Measurements from ENCODE around the gene ARHGAP26. TPM values are rescaled to one million over a fixed set of nuclear protein-coding genes. Genes with fewer than 3 reads are reported as not detected.
A peak's percentile ranks its signal among the peaks of the same experiment; 100 is the strongest.

Gene ARHGAP26
- total RNA-seq, 3 donors from 2014 or later, result 9.1 to 11.7 (median 9.7) TPM

GRCh38 chr5:143041972-143042770 is 272.0 kb downstream of the ARHGAP26 start:
- ATAC-seq (no peak), DNase-seq (no peak)
- H3K9me3 Mint-ChIP-seq, result no peaks in the 10 kb centered on the region
- H3K4me1 Mint-ChIP-seq (ENCODE audit: low read depth), result peaks cover 12% of the 10 kb centered on the region
- H3K4me3 Mint-ChIP-seq, result no peak overlapping the region
- H3K27me3 Mint-ChIP-seq (ENCODE audit: low read depth), result no peaks in the 10 kb centered on the region
- peaks cover 48% of the 10 kb centered on the region for H3K36me3 Mint-ChIP-seq (ENCODE audit: insufficient read depth)

- DNase-seq, result no peak
- H3K27me3 Mint-ChIP-seq (ENCODE audit: low read depth), result no peaks in the 10 kb centered on the region
- no peaks in the 10 kb centered on the region for H3K4me1 Mint-ChIP-seq (ENCODE audit: low read depth)
- ATAC-seq, result no peak
- no peak overlapping the region for H3K4me3 Mint-ChIP-seq
- peaks cover 44% of the 10 kb centered on the region for H3K36me3 Mint-ChIP-seq (ENCODE audit: insufficient read depth)
- H3K9me3 Mint-ChIP-seq, result no peaks in the 10 kb centered on the region
Measured at GRCh38 chr5:143044265-143044664, 274.1 kb downstream of the ARHGAP26 start.

- DNase-seq (no peak), ATAC-seq (no peak)
- Mint-ChIP-seq H3K9me3 (no peaks in the 10 kb centered on the region), H3K4me3 (no peak overlapping the region), H3K36me3 (ENCODE audit: insufficient read depth) (peaks cover 41% of the 10 kb centered on the region), H3K27me3 (ENCODE audit: low read depth) (no peaks in the 10 kb centered on the region), H3K4me1 (ENCODE audit: low read depth) (peaks cover 3% of the 10 kb centered on the region)
Measured at GRCh38 chr5:143045062-143045461, 274.9 kb downstream of the ARHGAP26 start.

GRCh38 chr5:143046314-143046713 is 276.1 kb downstream of the ARHGAP26 start:
- ATAC-seq (no peak), DNase-seq (no peak)
- H3K4me1 Mint-ChIP-seq (ENCODE audit: low read depth), result peaks cover 10% of the 10 kb centered on the region
- no peak overlapping the region for H3K4me3 Mint-ChIP-seq
- no peaks in the 10 kb centered on the region for H3K27me3 Mint-ChIP-seq (ENCODE audit: low read depth)
- H3K36me3 Mint-ChIP-seq (ENCODE audit: insufficient read depth), result peaks cover 40% of the 10 kb centered on the region
- H3K9me3 Mint-ChIP-seq, result no peaks in the 10 kb centered on the region

GRCh38 chr5:143047091-143047490 is 276.9 kb downstream of the ARHGAP26 start:
- peaks cover 33% of the 10 kb centered on the region for H3K36me3 Mint-ChIP-seq (ENCODE audit: insufficient read depth)
- H3K4me1 Mint-ChIP-seq (ENCODE audit: low read depth), result peaks cover 10% of the 10 kb centered on the region
- H3K9me3 Mint-ChIP-seq, result no peaks in the 10 kb centered on the region
- H3K4me3 Mint-ChIP-seq, result no peak overlapping the region
- DNase-seq (no peak), ATAC-seq (no peak)
- H3K27me3 Mint-ChIP-seq (ENCODE audit: low read depth), result no peaks in the 10 kb centered on the region

- ATAC-seq, result no peak
- peaks cover 15% of the 10 kb centered on the region for H3K36me3 Mint-ChIP-seq (ENCODE audit: insufficient read depth)
Measured at GRCh38 chr5:143050183-143050582, 280.0 kb downstream of the ARHGAP26 start.

GRCh38 chr5:143051244-143052058 is 281.3 kb downstream of the ARHGAP26 start:
- DNase-seq (no peak), ATAC-seq (no peak)
- H3K4me3 Mint-ChIP-seq, result no peak overlapping the region
- no peaks in the 10 kb centered on the region for H3K27me3 Mint-ChIP-seq (ENCODE audit: low read depth)
- H3K9me3 Mint-ChIP-seq, result no peaks in the 10 kb centered on the region
- H3K4me1 Mint-ChIP-seq (ENCODE audit: low read depth), result peaks cover 43% of the 10 kb centered on the region
- H3K36me3 Mint-ChIP-seq (ENCODE audit: insufficient read depth), result peaks cover 24% of the 10 kb centered on the region

More at GRCh38 chr5:143050183-143050582, 280.0 kb downstream of the ARHGAP26 start:
- Mint-ChIP-seq H3K4me3 (no peak overlapping the region), H3K4me1 (ENCODE audit: low read depth) (peaks cover 31% of the 10 kb centered on the region), H3K9me3 (no peaks in the 10 kb centered on the region), H3K27me3 (ENCODE audit: low read depth) (no peaks in the 10 kb centered on the region)
- no peak for DNase-seq

GRCh38 chr5:143052967-143053682 is 282.9 kb downstream of the ARHGAP26 start:
- no peaks in the 10 kb centered on the region for H3K27me3 Mint-ChIP-seq (ENCODE audit: low read depth)
- DNase-seq (no peak), ATAC-seq (no peak)
- H3K4me3 Mint-ChIP-seq, result no peak overlapping the region
- peaks cover 51% of the 10 kb centered on the region for H3K4me1 Mint-ChIP-seq (ENCODE audit: low read depth)
- H3K36me3 Mint-ChIP-seq (ENCODE audit: insufficient read depth), result peaks cover 36% of the 10 kb centered on the region
- H3K9me3 Mint-ChIP-seq, result no peaks in the 10 kb centered on the region

GRCh38 chr5:143053780-143054179 is 283.6 kb downstream of the ARHGAP26 start:
- DNase-seq (no peak), ATAC-seq (no peak)
- no peak overlapping the region for H3K4me3 Mint-ChIP-seq
- H3K4me1 Mint-ChIP-seq (ENCODE audit: low read depth), result peaks cover 51% of the 10 kb centered on the region
- no peaks in the 10 kb centered on the region for H3K9me3 Mint-ChIP-seq
- H3K27me3 Mint-ChIP-seq (ENCODE audit: low read depth), result no peaks in the 10 kb centered on the region
- peaks cover 41% of the 10 kb centered on the region for H3K36me3 Mint-ChIP-seq (ENCODE audit: insufficient read depth)

GRCh38 chr5:143054480-143054941 is 284.3 kb downstream of the ARHGAP26 start:
- Mint-ChIP-seq H3K4me1 (ENCODE audit: low read depth) (peaks cover 51% of the 10 kb centered on the region), H3K4me3 (peak overlapping the region; percentile 14), H3K27me3 (ENCODE audit: low read depth) (no peaks in the 10 kb centered on the region), H3K9me3 (no peaks in the 10 kb centered on the region), H3K36me3 (ENCODE audit: insufficient read depth) (peaks cover 42% of the 10 kb centered on the region)
- ATAC-seq (peak; percentile 77 to 80), DNase-seq (no peak)

- peak overlapping the region; percentile 35 for H3K4me3 Mint-ChIP-seq
- DNase-seq (no peak), ATAC-seq (peak; percentile 6 to 31)
- no peaks in the 10 kb centered on the region for H3K27me3 Mint-ChIP-seq (ENCODE audit: low read depth)
- peaks cover 42% of the 10 kb centered on the region for H3K4me1 Mint-ChIP-seq (ENCODE audit: low read depth)
- H3K36me3 Mint-ChIP-seq (ENCODE audit: insufficient read depth), result peaks cover 41% of the 10 kb centered on the region
- no peaks in the 10 kb centered on the region for H3K9me3 Mint-ChIP-seq
Measured at GRCh38 chr5:143055596-143056338, 285.6 kb downstream of the ARHGAP26 start.

GRCh38 chr5:143056339-143056704 is 286.1 kb downstream of the ARHGAP26 start:
- DNase-seq, result no peak
- Mint-ChIP-seq H3K4me1 (ENCODE audit: low read depth) (peaks cover 41% of the 10 kb centered on the region), H3K4me3 (peak overlapping the region; percentile 35), H3K36me3 (ENCODE audit: insufficient read depth) (peaks cover 45% of the 10 kb centered on the region), H3K27me3 (ENCODE audit: low read depth) (no peaks in the 10 kb centered on the region), H3K9me3 (no peaks in the 10 kb centered on the region)
- ATAC-seq, result no peak

GRCh38 chr5:143056792-143057579 is 286.8 kb downstream of the ARHGAP26 start:
- no peaks in the 10 kb centered on the region for H3K27me3 Mint-ChIP-seq (ENCODE audit: low read depth)
- ATAC-seq (no peak), DNase-seq (no peak)
- H3K4me1 Mint-ChIP-seq (ENCODE audit: low read depth), result peaks cover 40% of the 10 kb centered on the region
- no peak overlapping the region for H3K4me3 Mint-ChIP-seq
- H3K36me3 Mint-ChIP-seq (ENCODE audit: insufficient read depth), result peaks cover 49% of the 10 kb centered on the region
- no peaks in the 10 kb centered on the region for H3K9me3 Mint-ChIP-seq
